Central memory CD4-positive, alpha-beta T cell (primary cell): ENCODE measurements around the gene KLHL14.

ENCODE experiments used
- DNase-seq: peaks from one replicate; pipeline ENCODE4 v3.0.0; 2022

KLHL14 gene

GRCh38 chr18:32769586-32770053, 3.2 kb downstream of the KLHL14 start:
- no peak for DNase-seq

- DNase-seq, result no peak
Observed at GRCh38 chr18:32769071-32769585, 3.7 kb downstream of the KLHL14 start.

GRCh38 chr18:32767400-32767799, 5.4 kb downstream of the KLHL14 start:
- DNase-seq, result no peak

- no peak for DNase-seq
Observed at GRCh38 chr18:32764611-32765244, 8.1 kb downstream of the KLHL14 start.

- DNase-seq, result no peak
Observed at GRCh38 chr18:32763293-32763692, 9.5 kb downstream of the KLHL14 start.

GRCh38 chr18:32761231-32761630, 11.6 kb downstream of the KLHL14 start:
- DNase-seq, result no peak

GRCh38 chr18:32760391-32760790, 12.4 kb downstream of the KLHL14 start:
- no peak for DNase-seq

GRCh38 chr18:32759611-32760167, 13.1 kb downstream of the KLHL14 start:
- DNase-seq, result no peak

- no peak for DNase-seq
Observed at GRCh38 chr18:32754508-32755263, 18.1 kb downstream of the KLHL14 start.

- no peak for DNase-seq
Observed at GRCh38 chr18:32753656-32754260, 19.1 kb downstream of the KLHL14 start.

GRCh38 chr18:32750328-32750727, 22.5 kb downstream of the KLHL14 start:
- DNase-seq, result no peak

- no peak for DNase-seq
Observed at GRCh38 chr18:32749809-32750208, 23.0 kb downstream of the KLHL14 start.

GRCh38 chr18:32742579-32742978, 30.2 kb downstream of the KLHL14 start:
- DNase-seq, result no peak

- DNase-seq, result no peak
Observed at GRCh38 chr18:32735781-32736180, 37.0 kb downstream of the KLHL14 start.

GRCh38 chr18:32734442-32734841, 38.4 kb downstream of the KLHL14 start:
- DNase-seq, result no peak

- DNase-seq, result no peak
Observed at GRCh38 chr18:32732165-32732564, 40.7 kb downstream of the KLHL14 start.

GRCh38 chr18:32730620-32731091, 42.2 kb downstream of the KLHL14 start:
- no peak for DNase-seq

GRCh38 chr18:32730068-32730467, 42.8 kb downstream of the KLHL14 start:
- DNase-seq, result no peak

- DNase-seq, result no peak
Observed at GRCh38 chr18:32724071-32724749, 48.6 kb downstream of the KLHL14 start.

GRCh38 chr18:32722279-32722678, 50.5 kb downstream of the KLHL14 start:
- DNase-seq, result no peak

- no peak for DNase-seq
Observed at GRCh38 chr18:32717126-32717525, 55.7 kb downstream of the KLHL14 start.

- DNase-seq, result no peak
Observed at GRCh38 chr18:32714571-32715148, 58.2 kb downstream of the KLHL14 start.
